Mesendoderm (in vitro differentiated cells): ENCODE results near the gene TBC1D4.

ENCODE experiments used
- DNase-seq: peaks from one replicate; pipeline ENCODE4 v3.0.0; 2013
- H2AK5ac ChIP-seq: 2 replicates; pipeline ENCODE4 v1.6.1; 2013; ENCODE audit warnings: low read length, inconsistent platforms
- H2BK120ac ChIP-seq: 2 replicates; pipeline ENCODE4 v1.6.1; 2013; ENCODE audit warnings: low read depth, mild to moderate bottlenecking, low read length, moderate library complexity, mixed read lengths
- H2BK15ac ChIP-seq: replicated peaks from 2 replicates; pipeline ENCODE4 v1.6.1; 2013; ENCODE audit warnings: low read depth, mild to moderate bottlenecking, moderate library complexity
- H2BK5ac ChIP-seq: 2 replicates; pipeline ENCODE4 v1.6.1; 2013; ENCODE audit warnings: low read length, inconsistent platforms
- H3K18ac ChIP-seq: 2 replicates; pipeline ENCODE4 v1.6.1; 2013; ENCODE audit warnings: mild to moderate bottlenecking, low read length, mixed read lengths
- H3K23ac ChIP-seq: one replicate; pipeline ENCODE4 v1.6.1; 2013; ENCODE audit warnings: low read length
- H3K27ac ChIP-seq: 2 replicates; pipeline ENCODE4 v1.5.1; 2013; ENCODE audit warnings: low read depth, mild to moderate bottlenecking, inconsistent platforms, low read length, moderate library complexity
- H3K27me3 ChIP-seq: 2 replicates; pipeline ENCODE4 v1.6.1; 2013; ENCODE audit warnings: low read length, control low read depth, mild to moderate bottlenecking, inconsistent platforms; ENCODE audit not compliant: insufficient read depth, poor library complexity
- H3K36me3 ChIP-seq: 2 replicates; pipeline ENCODE4 v1.6.1; 2013; ENCODE audit warnings: low read length, inconsistent platforms; ENCODE audit not compliant: control insufficient read depth, insufficient read depth
- H3K4ac ChIP-seq: one replicate; pipeline ENCODE4 v1.6.1; 2013; ENCODE audit warnings: low read depth, mild to moderate bottlenecking, low read length, moderate library complexity
- H3K4me1 ChIP-seq: 2 replicates; pipeline ENCODE4 v1.6.1; 2013; ENCODE audit warnings: low read depth, low read length, inconsistent platforms; ENCODE audit not compliant: control insufficient read depth
- H3K4me2 ChIP-seq: 2 replicates; pipeline ENCODE4 v1.6.1; 2013; ENCODE audit warnings: low read length
- H3K4me3 ChIP-seq: 2 replicates; pipeline ENCODE4 v1.5.1; 2013; ENCODE audit warnings: mild to moderate bottlenecking, low read length
- H3K56ac ChIP-seq: one replicate; pipeline ENCODE4 v1.6.1; 2013; ENCODE audit warnings: low read length
- H3K79me1 ChIP-seq: 2 replicates; pipeline ENCODE4 v1.6.1; 2013; ENCODE audit warnings: low read length, inconsistent platforms
- H3K79me2 ChIP-seq: 2 replicates; pipeline ENCODE4 v1.6.1; 2013; ENCODE audit warnings: mild to moderate bottlenecking, low read length; ENCODE audit not compliant: control insufficient read depth, insufficient read depth
- H3K9ac ChIP-seq: 2 replicates; pipeline ENCODE4 v1.6.1; 2013; ENCODE audit warnings: low read length, inconsistent platforms
- H4K5ac ChIP-seq: one replicate; pipeline ENCODE4 v1.6.1; 2013; ENCODE audit warnings: low read length
- H4K8ac ChIP-seq: one replicate; pipeline ENCODE4 v1.6.1; 2013; ENCODE audit warnings: low read depth, mild to moderate bottlenecking, control low read depth, low read length, moderate library complexity
- WGBS: extraction: QIAGEN DNeasy Blood & Tissue Kit; methylation state at CpG from one replicate; pipeline ENCODE4 v1.1.7; 2013; ENCODE audit warnings: low lambda C conversion rate, missing lambda C conversion rate; ENCODE audit not compliant: insufficient coverage; ENCODE audit errors: extremely low coverage; 5-methylcytosine and 5-hydroxymethylcytosine counted together

TBC1D4 gene

DNA sequence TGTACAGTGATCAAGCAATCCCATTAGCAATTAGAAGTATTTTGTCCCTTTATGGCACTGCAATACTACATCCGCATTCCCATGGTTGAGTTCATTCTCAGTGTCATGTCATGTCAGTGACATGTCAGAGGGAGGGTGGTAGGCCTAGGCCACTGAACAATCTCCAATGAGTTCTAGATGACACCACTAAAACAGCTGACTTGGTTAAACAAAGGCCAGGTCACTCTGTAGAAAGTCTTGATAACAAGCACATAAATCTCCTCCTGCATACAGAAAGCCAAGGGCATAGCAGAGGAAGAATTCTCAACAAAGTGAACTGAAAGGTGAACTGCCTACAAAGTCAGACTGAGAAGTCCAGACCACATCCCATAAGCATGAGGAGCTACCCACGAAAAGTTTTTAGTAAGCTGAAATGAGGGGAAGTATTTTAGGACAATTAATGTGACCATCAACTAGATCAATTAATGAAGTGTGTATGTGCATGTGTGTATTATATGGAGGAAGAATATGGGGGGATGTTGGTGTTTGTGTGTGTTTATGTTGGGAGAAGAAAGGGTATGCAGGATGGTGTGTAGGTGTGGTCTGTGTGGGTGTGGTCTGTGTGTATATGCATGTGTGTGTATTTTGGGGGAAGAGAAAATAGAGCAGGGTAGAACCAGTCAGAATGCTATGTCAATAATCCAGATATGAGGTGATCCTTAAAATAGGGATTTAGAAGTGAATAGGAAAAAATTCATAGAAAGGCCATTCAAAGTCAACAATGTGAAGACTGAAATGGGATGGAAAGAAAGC lies 67.7 kb downstream of the TBC1D4 start:
- Histone ChIP-seq H3K4ac (no peak overlapping the region), H3K4me3 (no peak overlapping the region), H3K4me1 (no peaks in the 10 kb centered on the region), H2BK120ac (no peak overlapping the region), H4K8ac (no peak overlapping the region), H3K79me2 (no peaks in the 10 kb centered on the region), H3K4me2 (no peak overlapping the region), H3K56ac (no peak overlapping the region), H2BK5ac (no peak overlapping the region), H2BK15ac (no peak overlapping the region), H3K27ac (no peak overlapping the region), H2AK5ac (no peak overlapping the region), H3K23ac (no peak overlapping the region), H3K18ac (no peak overlapping the region), H3K36me3 (no peaks in the 10 kb centered on the region), H3K9ac (no peak overlapping the region), H3K79me1 (peaks cover 3% of the 10 kb centered on the region), H4K5ac (no peak overlapping the region), H3K27me3 (no peaks in the 10 kb centered on the region)
- no CpG with 5 or more reads among the region's 2 CpGs for WGBS
- DNase-seq = no peak

DNA sequence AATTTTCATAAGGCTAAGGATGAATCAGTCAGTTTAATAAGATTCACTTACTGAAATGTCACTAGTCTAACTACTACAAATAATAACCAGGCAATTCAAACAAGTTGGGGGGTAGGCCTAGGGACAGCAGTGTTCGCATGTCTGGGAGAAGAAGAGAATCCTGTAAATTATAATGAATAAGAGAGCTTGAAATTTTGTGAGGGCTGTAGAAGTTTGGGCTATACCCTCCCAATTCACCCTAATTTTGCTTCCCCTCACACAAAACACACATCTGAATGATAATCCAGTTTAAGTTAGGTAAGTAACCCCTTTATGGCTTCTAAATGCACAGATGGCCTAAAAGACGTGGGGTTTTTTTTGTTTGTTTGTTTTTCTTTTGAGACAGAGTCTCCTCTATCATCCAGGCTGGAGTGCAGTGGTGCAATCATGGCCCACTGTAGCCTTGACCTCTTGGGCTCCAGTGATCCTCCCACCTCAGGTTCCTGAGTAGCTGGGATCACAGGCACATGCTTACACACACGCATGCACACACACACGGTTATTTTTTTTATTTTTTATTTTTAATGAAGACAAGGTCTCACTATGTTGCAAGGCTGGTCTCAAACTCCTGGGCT lies 69.9 kb downstream of the TBC1D4 start:
- Histone ChIP-seq H3K27ac (no peak overlapping the region), H3K4me3 (no peak overlapping the region), H3K56ac (no peak overlapping the region), H3K27me3 (no peaks in the 10 kb centered on the region), H3K9ac (no peak overlapping the region), H2AK5ac (no peak overlapping the region), H3K4me1 (no peaks in the 10 kb centered on the region), H4K8ac (no peak overlapping the region), H3K4me2 (no peak overlapping the region), H3K36me3 (no peaks in the 10 kb centered on the region), H3K23ac (no peak overlapping the region), H4K5ac (no peak overlapping the region), H3K18ac (no peak overlapping the region), H2BK15ac (no peak overlapping the region), H2BK5ac (no peak overlapping the region), H3K4ac (no peak overlapping the region), H3K79me2 (no peaks in the 10 kb centered on the region), H2BK120ac (no peak overlapping the region), H3K79me1 (peaks cover 3% of the 10 kb centered on the region)
- no peak for DNase-seq
- no CpG with 5 or more reads among the region's 4 CpGs for WGBS

DNA sequence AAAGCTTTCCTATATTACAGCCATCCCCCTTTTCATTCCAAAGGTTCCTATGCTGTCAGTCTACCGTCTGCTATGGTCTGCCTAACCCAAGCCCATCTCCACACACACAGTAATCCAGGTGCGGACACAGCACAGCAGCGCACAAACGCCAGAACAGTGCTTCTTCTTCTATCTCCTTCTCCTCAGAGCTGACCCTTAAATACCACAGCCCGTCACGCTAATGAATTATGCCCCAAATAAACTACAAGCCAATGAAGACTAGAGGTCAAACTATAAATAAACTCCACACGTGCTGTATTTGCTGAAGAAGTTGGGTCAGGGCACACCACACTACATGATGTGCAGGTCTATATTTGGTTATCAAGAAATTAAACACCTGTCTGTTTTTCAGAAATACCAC lies 71.8 kb downstream of the TBC1D4 start:
- no CpG with 5 or more reads among the region's 7 CpGs for WGBS
- Histone ChIP-seq H2BK15ac (no peak overlapping the region), H2BK120ac (no peak overlapping the region), H2AK5ac (no peak overlapping the region), H3K27me3 (no peaks in the 10 kb centered on the region), H3K23ac (no peak overlapping the region), H3K36me3 (no peaks in the 10 kb centered on the region), H3K18ac (no peak overlapping the region), H4K5ac (no peak overlapping the region), H4K8ac (no peak overlapping the region), H3K79me1 (peaks cover 3% of the 10 kb centered on the region), H3K4me2 (no peak overlapping the region), H3K4me1 (no peaks in the 10 kb centered on the region), H3K4ac (no peak overlapping the region), H3K56ac (no peak overlapping the region), H3K9ac (no peak overlapping the region), H2BK5ac (no peak overlapping the region), H3K79me2 (no peaks in the 10 kb centered on the region), H3K27ac (no peak overlapping the region), H3K4me3 (no peak overlapping the region)
- DNase-seq = no peak

DNA sequence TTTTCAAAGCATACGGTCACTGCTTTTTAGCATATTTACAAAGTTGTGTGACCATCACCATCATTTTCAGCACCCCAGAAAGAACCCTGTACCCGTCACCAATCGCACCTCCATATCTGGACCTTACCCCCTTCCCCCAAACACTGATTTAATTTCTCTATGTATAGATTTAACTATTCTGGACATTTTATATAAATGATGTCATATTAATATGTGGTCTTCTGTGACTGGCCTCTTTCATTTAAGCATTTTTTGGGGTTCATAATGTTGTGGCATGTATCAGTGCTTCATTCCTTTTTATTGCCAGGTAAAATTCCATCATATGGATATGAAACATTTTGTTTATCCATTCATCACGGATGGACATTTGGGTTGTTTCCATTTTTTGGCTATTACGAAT lies 74.0 kb downstream of the TBC1D4 start:
- Histone ChIP-seq H2AK5ac (no peak overlapping the region), H3K36me3 (no peaks in the 10 kb centered on the region), H3K9ac (no peak overlapping the region), H3K79me1 (peaks cover 3% of the 10 kb centered on the region), H2BK15ac (no peak overlapping the region), H2BK120ac (no peak overlapping the region), H3K23ac (no peak overlapping the region), H3K27me3 (no peaks in the 10 kb centered on the region), H3K18ac (no peak overlapping the region), H3K4me1 (no peaks in the 10 kb centered on the region), H2BK5ac (no peak overlapping the region), H3K79me2 (no peaks in the 10 kb centered on the region), H3K27ac (no peak overlapping the region), H3K4me2 (no peak overlapping the region), H4K5ac (no peak overlapping the region), H3K4ac (no peak overlapping the region), H3K4me3 (no peak overlapping the region), H3K56ac (no peak overlapping the region), H4K8ac (no peak overlapping the region)
- no peak for DNase-seq
- no CpG with 5 or more reads among the region's 5 CpGs for WGBS

DNA sequence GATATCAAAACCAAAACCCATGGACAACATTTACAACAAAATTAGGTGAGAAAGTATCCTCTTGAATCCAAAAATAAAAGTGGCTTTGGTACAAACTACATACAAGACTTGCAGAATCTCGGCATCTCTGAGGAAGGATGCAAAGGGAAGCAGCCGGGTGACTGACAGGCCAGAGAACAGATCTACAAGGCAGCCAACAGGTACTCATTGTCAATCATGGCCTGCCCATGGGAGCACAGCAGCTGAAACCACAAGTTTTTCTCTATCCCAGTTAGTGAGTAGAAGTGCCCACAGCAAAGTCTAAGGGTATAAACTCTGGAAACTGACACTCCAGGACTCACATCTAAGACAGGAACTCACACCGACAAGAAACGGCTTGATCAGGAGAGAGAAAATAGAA lies 74.5 kb downstream of the TBC1D4 start:
- H3K4me3 ChIP-seq = no peak overlapping the region
- no peaks in the 10 kb centered on the region for H3K4me1 ChIP-seq
- H3K27ac ChIP-seq = no peak overlapping the region
- no peak overlapping the region for H4K5ac ChIP-seq
- no peak overlapping the region for H2BK120ac ChIP-seq
- WGBS = no CpG with 5 or more reads among the region's 4 CpGs
- no peak overlapping the region for H3K18ac ChIP-seq
- no peak overlapping the region for H3K23ac ChIP-seq
- H3K9ac ChIP-seq = no peak overlapping the region
- peaks cover 2% of the 10 kb centered on the region for H3K79me1 ChIP-seq
- no peaks in the 10 kb centered on the region for H3K27me3 ChIP-seq
- DNase-seq = no peak
- H2BK5ac ChIP-seq = no peak overlapping the region
- H3K36me3 ChIP-seq = no peaks in the 10 kb centered on the region
- no peak overlapping the region for H2BK15ac ChIP-seq
- no peaks in the 10 kb centered on the region for H3K79me2 ChIP-seq
- H4K8ac ChIP-seq = no peak overlapping the region
- H2AK5ac ChIP-seq = no peak overlapping the region
- no peak overlapping the region for H3K4me2 ChIP-seq
- no peak overlapping the region for H3K56ac ChIP-seq
- no peak overlapping the region for H3K4ac ChIP-seq
